T follicular helper cell (primary cell): ENCODE measurements around the gene SNCAIP.

Source experiments
- DNase-seq: peaks from one replicate; pipeline ENCODE4 v3.0.0-alpha.2; 2020; ENCODE audit warnings: low read depth

The SNCAIP gene

GRCh38 chr5:122400341-122400740, 88.3 kb downstream of the SNCAIP start:
- DNase-seq, result no peak

DNA sequence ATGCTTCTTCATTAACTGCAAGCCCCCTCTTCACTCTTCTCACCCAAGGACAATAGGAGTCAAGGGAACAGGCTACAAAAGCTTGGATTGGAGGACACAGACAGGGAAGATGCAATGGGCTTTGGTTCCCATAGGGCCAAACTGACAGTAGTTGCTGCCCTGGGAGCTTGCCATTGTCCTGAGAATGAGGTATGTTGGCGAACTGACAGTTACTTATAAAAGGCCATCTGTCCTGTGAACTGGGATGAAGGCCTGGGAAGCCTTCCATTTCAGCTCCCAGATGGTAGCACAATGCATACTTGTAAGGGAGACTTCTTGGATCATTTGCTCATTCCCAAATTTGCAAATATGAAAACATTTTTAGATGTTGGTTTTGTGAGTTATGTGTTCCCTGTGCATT, 88.9 kb downstream of the SNCAIP start:
- no peak for DNase-seq

- no peak for DNase-seq
Observed at GRCh38 chr5:122401976-122402725, 90.1 kb downstream of the SNCAIP start.

- no peak for DNase-seq
Observed at GRCh38 chr5:122402955-122403685, 91.1 kb downstream of the SNCAIP start.

DNA sequence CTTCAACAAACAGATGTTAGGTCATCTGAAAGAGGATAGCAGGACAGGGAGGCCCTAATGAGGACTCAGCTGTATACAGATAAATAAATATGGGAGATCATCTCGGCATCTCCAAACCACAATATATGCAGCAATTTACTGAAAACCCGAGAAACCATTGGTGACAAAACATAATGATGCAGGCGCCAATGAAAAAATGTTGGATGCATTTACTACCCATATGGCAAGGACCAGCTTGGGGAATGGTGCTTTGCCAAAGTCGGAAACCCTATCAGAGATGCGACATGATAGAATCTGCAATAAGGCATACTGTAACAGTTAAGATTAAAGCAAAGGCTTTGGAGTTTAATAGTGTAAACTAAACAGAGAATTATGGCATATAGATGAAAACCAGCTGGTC, 92.0 kb downstream of the SNCAIP start:
- DNase-seq, result no peak

DNA sequence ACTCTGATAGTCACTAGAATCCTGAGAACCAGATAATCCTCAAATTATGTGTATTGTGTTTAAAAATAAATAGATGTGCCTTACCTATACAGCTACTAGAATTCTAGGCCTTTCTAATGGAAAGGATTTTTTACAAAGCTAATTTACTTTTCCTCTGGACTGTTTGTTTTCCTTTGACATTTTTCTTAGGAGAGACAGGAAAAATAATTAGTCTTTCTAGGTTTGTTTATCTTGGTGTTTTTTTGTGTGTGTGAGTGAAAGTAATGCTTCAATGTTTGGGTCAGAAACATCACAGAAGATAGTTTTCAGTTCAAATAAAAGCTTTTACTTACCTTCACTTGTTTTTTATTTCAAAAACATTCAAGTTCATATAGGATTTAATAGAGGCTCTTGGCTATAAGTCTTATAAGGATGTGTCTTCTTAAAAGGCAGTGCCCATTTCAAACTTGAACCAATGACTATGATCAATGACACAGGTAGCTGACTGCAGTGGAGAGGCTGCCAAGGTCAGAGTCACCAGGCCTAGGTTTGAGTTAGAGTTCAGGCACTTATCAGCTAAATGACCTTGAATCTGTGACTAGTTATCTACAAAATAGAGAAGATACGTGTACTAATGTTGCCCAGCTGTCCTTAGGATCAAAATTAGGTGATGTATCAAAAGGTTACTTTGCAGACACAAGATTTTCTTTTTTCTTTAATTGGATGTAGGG, 92.8 kb downstream of the SNCAIP start:
- no peak for DNase-seq

DNA sequence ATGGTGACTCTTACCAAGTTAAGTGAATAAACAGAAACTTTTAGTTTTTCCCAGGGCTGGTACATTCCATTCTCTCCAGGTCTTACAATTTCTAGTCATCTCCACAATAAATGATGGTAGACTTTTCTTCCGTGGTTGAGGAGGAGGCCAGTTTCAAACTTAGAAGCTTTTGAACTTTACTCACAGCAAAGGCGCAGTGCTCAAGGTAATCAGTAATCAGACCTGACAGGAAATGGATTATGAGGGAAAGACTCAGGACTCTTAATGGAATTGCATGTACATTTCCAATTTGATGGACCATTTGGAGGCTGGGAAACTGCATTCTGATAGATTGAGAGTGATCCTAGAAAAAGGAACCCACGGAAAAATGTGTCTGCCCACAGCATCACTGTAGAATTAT, 93.7 kb downstream of the SNCAIP start:
- DNase-seq, result no peak

DNA sequence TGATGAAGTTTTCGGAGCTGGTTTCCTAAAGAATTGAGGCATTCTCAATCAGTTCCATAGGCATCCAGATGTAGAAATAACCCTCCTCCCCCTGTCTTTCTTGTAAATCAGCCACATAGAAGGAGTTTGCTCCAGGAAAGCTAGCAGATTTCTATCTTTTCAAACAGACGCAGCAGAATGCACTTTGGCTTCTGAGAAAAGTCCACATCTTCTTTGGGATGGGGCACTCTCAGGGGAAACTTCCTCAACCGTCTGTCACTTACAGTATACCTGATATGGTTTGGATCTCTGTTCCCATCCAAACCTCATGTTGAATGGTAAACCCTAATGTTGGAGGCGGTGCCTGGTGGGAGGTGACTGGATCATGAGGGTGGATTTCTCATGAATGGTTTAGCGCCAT, 94.1 kb downstream of the SNCAIP start:
- no peak for DNase-seq

- no peak for DNase-seq
Observed at GRCh38 chr5:122408592-122409224, 96.7 kb downstream of the SNCAIP start.

GRCh38 chr5:122412966-122413365, 100.9 kb downstream of the SNCAIP start:
- DNase-seq, result no peak

- no peak for DNase-seq
Observed at GRCh38 chr5:122413722-122414121, 101.7 kb downstream of the SNCAIP start.

DNA sequence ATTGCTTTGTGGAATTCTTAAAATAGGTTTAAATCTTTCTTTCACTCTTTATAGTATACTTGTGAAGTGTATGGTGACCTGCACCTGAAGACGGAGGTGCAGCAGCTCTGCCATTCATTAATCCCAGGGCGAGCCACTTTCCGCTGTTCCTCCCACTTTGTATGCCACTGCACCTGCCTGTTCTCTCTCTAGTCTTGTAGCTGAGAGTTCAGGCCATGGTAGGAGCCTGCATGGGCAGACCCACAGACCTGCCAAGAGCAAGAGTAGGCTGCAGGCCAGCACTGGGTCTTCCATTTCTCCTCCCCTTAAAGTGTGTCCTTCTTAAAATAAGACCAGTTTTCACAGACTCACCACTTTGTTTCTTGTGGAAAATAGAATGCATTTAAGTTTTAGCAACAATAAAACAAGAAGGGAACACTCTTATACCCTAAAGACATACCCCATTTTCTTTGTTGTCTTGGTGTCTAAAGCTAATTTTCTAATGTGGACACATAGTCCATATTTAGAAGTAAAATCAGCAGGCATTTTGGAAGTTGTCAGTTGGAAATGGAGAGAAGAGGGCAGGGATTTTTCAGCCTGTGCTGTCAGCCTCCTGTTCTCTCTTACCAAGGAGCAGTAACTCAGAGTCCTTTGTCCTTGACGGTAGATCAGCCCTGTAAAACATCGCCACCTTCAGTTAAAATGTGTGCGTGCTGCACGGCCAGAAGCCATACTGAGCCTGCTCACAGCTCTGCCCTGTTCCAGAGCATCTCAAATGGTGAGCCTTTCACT, 103.2 kb downstream of the SNCAIP start:
- no peak for DNase-seq

DNA sequence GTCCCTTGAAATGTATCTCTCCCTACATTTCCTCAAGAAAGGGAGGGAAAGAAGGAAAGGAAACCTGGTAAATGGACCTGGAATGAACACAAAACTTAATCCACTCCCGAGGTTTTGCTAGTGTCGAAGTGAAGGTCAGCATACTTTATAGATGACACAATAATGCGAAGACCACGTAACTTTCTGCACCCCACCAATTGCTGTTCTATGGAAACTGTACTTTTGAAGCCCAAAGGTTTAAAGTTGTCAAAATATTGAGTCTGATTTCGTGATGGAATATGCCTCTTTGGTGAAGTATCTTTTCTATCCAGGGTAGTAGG, 103.7 kb downstream of the SNCAIP start:
- DNase-seq, result no peak

DNA sequence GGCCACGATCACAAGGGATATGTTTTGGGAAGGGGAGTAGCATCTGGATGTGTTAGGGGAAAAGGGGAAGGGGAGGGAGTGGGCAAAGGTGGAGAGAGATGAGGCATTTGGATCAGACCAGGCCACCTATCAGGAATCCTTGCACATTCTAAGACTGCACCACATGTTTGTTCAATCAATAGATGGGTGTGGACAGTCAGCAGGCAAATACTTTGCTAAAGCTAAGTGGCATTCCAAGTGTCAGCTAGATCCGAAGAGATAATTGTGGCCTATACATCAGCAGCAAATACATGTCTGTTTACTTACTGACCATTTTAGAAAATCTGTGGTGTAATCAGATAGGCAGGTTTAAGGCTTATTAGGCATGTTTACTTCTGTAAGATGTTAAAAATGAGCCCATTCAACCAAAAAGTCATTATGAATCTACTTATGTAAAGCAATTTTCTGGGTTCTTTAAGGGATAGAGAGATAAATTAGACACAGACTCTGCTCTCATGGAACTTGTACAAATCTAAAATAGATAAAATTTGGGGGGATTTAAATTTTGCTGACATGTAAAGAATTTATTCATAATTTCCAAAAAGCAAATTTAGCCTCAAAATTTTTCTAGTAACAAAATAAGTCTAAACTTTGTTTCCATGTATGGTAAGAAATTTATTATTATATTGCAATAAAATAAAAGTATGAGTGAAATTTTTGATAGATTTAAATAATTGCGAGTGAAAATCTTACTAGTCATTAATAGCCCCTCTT, 107.3 kb downstream of the SNCAIP start:
- DNase-seq, result no peak

DNA sequence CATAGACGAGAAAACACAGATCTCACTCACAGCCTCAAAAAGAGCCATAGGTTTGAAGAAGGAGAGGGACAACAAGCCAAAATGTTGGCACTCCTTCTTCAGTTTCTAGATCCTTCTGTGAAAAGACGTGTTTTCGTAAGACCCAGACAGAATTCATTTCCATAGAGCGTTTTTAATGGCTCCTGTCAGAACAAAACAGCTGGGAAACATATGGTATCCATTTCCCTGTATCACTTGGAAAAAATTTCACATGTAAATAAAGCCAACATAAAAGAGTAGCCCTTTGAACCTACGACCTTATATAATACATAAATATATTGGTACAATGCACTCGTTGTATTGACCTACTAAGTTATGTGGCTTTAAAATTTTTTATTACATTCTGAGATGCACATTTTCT, 108.1 kb downstream of the SNCAIP start:
- DNase-seq, result no peak

DNA sequence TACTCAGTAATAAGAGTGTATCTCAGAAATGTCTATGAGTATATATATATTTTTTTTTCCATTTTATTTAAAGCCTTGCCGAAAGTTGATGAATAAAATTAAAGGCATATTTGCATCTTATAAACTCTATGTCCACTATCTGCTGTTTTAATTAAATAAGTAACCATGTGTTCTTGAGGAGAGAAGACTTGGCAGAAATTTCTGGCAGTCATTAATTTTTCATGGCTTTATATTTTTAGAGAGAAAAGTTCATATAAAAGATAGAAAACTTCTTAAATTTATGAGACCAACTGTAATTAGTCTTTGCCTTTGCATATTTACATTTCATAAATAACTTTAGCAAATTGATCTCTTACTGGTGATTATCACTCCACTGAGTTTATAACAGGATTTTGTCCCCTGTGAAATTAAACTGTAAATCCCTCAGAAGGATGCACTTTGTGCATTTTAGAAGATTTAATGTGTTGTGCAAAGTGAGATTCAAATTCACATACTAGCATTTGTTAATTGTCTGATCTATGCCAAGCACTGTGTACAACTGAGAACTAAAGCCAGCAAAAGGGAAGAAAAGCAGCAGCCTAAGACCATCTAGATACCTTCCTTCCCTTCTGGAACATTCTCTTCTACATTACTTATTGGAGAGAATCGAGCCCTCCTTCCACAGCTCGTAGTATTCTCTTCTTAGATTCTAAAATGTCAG, 108.7 kb downstream of the SNCAIP start:
- no peak for DNase-seq

GRCh38 chr5:122421374-122422079, 109.5 kb downstream of the SNCAIP start:
- no peak for DNase-seq

- DNase-seq, result no peak
Observed at GRCh38 chr5:122423221-122423620, 111.2 kb downstream of the SNCAIP start.

- no peak for DNase-seq
Observed at GRCh38 chr5:122424132-122424531, 112.1 kb downstream of the SNCAIP start.

- no peak for DNase-seq
Observed at GRCh38 chr5:122426301-122426700, 114.3 kb downstream of the SNCAIP start.
